ENCODE data around the gene PDCD4.
A peak's percentile ranks its signal among the peaks of the same experiment; 100 is the strongest.
"Not testable (repeated sequence)": the region's sequence is repeated elsewhere in the genome, so short reads cannot be mapped to it uniquely, and the experiment has no call there.

The PDCD4 gene

GRCh38 chr10:110865186-110865808, 6.4 kb upstream of the PDCD4 start:
- Histone ChIP-seq H3K27me3 (ENCODE audit: control insufficient read depth, insufficient read depth, low read length) (no peaks in the 10 kb centered on the region), H3K9me3 (ENCODE audit: control insufficient read depth, insufficient read depth, low read length) (no peaks in the 10 kb centered on the region), H3K36me3 (ENCODE audit: control insufficient read depth, insufficient read depth, low read length) (no peaks in the 10 kb centered on the region), H3K4me3 (ENCODE audit: low read depth, low read length) (no peak overlapping the region), H3K4me1 (ENCODE audit: control insufficient read depth, insufficient read depth, low read length) (peaks cover 2% of the 10 kb centered on the region), H3K9ac (ENCODE audit: low read depth, low read length) (no peak overlapping the region)

GRCh38 chr10:110865809-110866482, 5.8 kb upstream of the PDCD4 start:
- Histone ChIP-seq H3K9me3 (ENCODE audit: control insufficient read depth, insufficient read depth, low read length) (no peaks in the 10 kb centered on the region), H3K27me3 (ENCODE audit: control insufficient read depth, insufficient read depth, low read length) (no peaks in the 10 kb centered on the region), H3K9ac (ENCODE audit: low read depth, low read length) (no peak overlapping the region), H3K36me3 (ENCODE audit: control insufficient read depth, insufficient read depth, low read length) (no peaks in the 10 kb centered on the region), H3K4me1 (ENCODE audit: control insufficient read depth, insufficient read depth, low read length) (peaks cover 5% of the 10 kb centered on the region), H3K4me3 (ENCODE audit: low read depth, low read length) (no peak overlapping the region)

GRCh38 chr10:110867011-110867806, 4.5 kb upstream of the PDCD4 start:
- H3K4me1 ChIP-seq (ENCODE audit: control insufficient read depth, insufficient read depth, low read length); H3K9me3 ChIP-seq (ENCODE audit: control insufficient read depth, insufficient read depth, low read length); H3K4me3 ChIP-seq (ENCODE audit: low read depth, low read length); H3K36me3 ChIP-seq (ENCODE audit: control insufficient read depth, insufficient read depth, low read length); H3K27me3 ChIP-seq (ENCODE audit: control insufficient read depth, insufficient read depth, low read length); H3K9ac ChIP-seq (ENCODE audit: low read depth, low read length): not testable (repeated sequence)

- Histone ChIP-seq H3K4me3 (ENCODE audit: low read depth, low read length) (no peak overlapping the region), H3K9me3 (ENCODE audit: control insufficient read depth, insufficient read depth, low read length) (no peaks in the 10 kb centered on the region), H3K4me1 (ENCODE audit: control insufficient read depth, insufficient read depth, low read length) (peaks cover 10% of the 10 kb centered on the region), H3K9ac (ENCODE audit: low read depth, low read length) (no peak overlapping the region), H3K27me3 (ENCODE audit: control insufficient read depth, insufficient read depth, low read length) (no peaks in the 10 kb centered on the region), H3K36me3 (ENCODE audit: control insufficient read depth, insufficient read depth, low read length) (no peaks in the 10 kb centered on the region)
Measured at GRCh38 chr10:110867807-110868465, 3.8 kb upstream of the PDCD4 start.

GRCh38 chr10:110868981-110869380, 2.7 kb upstream of the PDCD4 start:
- H3K27me3 ChIP-seq (ENCODE audit: control insufficient read depth, insufficient read depth, low read length), result no peaks in the 10 kb centered on the region
- no peak overlapping the region for H3K4me3 ChIP-seq (ENCODE audit: low read depth, low read length)
- no peaks in the 10 kb centered on the region for H3K36me3 ChIP-seq (ENCODE audit: control insufficient read depth, insufficient read depth, low read length)
- peaks cover 10% of the 10 kb centered on the region for H3K4me1 ChIP-seq (ENCODE audit: control insufficient read depth, insufficient read depth, low read length)
- H3K9me3 ChIP-seq (ENCODE audit: control insufficient read depth, insufficient read depth, low read length), result no peaks in the 10 kb centered on the region
- H3K9ac ChIP-seq (ENCODE audit: low read depth, low read length), result no peak overlapping the region

- Histone ChIP-seq H3K27me3 (ENCODE audit: control insufficient read depth, insufficient read depth, low read length) (no peaks in the 10 kb centered on the region), H3K4me1 (ENCODE audit: control insufficient read depth, insufficient read depth, low read length) (peaks cover 10% of the 10 kb centered on the region), H3K4me3 (ENCODE audit: low read depth, low read length) (peak overlapping the region; percentile 73), H3K9ac (ENCODE audit: low read depth, low read length) (peak overlapping the region; percentile 68), H3K9me3 (ENCODE audit: control insufficient read depth, insufficient read depth, low read length) (no peaks in the 10 kb centered on the region), H3K36me3 (ENCODE audit: control insufficient read depth, insufficient read depth, low read length) (no peaks in the 10 kb centered on the region)
Measured at GRCh38 chr10:110870823-110871297, 868 bp upstream of the PDCD4 start.

GRCh38 chr10:110872145-110872983, 636 bp downstream of the PDCD4 start:
- Histone ChIP-seq H3K4me3 (ENCODE audit: low read depth, low read length) (peak overlapping the region; percentile 73), H3K9ac (ENCODE audit: low read depth, low read length) (peak overlapping the region; percentile 56), H3K4me1 (ENCODE audit: control insufficient read depth, insufficient read depth, low read length) (peaks cover 10% of the 10 kb centered on the region), H3K36me3 (ENCODE audit: control insufficient read depth, insufficient read depth, low read length) (no peaks in the 10 kb centered on the region), H3K27me3 (ENCODE audit: control insufficient read depth, insufficient read depth, low read length) (no peaks in the 10 kb centered on the region), H3K9me3 (ENCODE audit: control insufficient read depth, insufficient read depth, low read length) (no peaks in the 10 kb centered on the region)

GRCh38 chr10:110872984-110873923, 1.5 kb downstream of the PDCD4 start:
- Histone ChIP-seq H3K9ac (ENCODE audit: low read depth, low read length) (peak overlapping the region; percentile 56), H3K27me3 (ENCODE audit: control insufficient read depth, insufficient read depth, low read length) (no peaks in the 10 kb centered on the region), H3K9me3 (ENCODE audit: control insufficient read depth, insufficient read depth, low read length) (no peaks in the 10 kb centered on the region), H3K4me1 (ENCODE audit: control insufficient read depth, insufficient read depth, low read length) (peaks cover 8% of the 10 kb centered on the region), H3K4me3 (ENCODE audit: low read depth, low read length) (peak overlapping the region; percentile 73), H3K36me3 (ENCODE audit: control insufficient read depth, insufficient read depth, low read length) (no peaks in the 10 kb centered on the region)

GRCh38 chr10:110873951-110874350, 2.2 kb downstream of the PDCD4 start:
- Histone ChIP-seq H3K9ac (ENCODE audit: low read depth, low read length) (no peak overlapping the region), H3K4me1 (ENCODE audit: control insufficient read depth, insufficient read depth, low read length) (peaks cover 8% of the 10 kb centered on the region), H3K36me3 (ENCODE audit: control insufficient read depth, insufficient read depth, low read length) (no peaks in the 10 kb centered on the region), H3K27me3 (ENCODE audit: control insufficient read depth, insufficient read depth, low read length) (no peaks in the 10 kb centered on the region), H3K4me3 (ENCODE audit: low read depth, low read length) (no peak overlapping the region), H3K9me3 (ENCODE audit: control insufficient read depth, insufficient read depth, low read length) (no peaks in the 10 kb centered on the region)

GRCh38 chr10:110876000-110876399, 4.3 kb downstream of the PDCD4 start:
- H3K9ac ChIP-seq (ENCODE audit: low read depth, low read length), result no peak overlapping the region
- H3K27me3 ChIP-seq (ENCODE audit: control insufficient read depth, insufficient read depth, low read length), result no peaks in the 10 kb centered on the region
- no peaks in the 10 kb centered on the region for H3K36me3 ChIP-seq (ENCODE audit: control insufficient read depth, insufficient read depth, low read length)
- H3K4me1 ChIP-seq (ENCODE audit: control insufficient read depth, insufficient read depth, low read length), result peaks cover 4% of the 10 kb centered on the region
- H3K4me3 ChIP-seq (ENCODE audit: low read depth, low read length), result no peak overlapping the region
- no peaks in the 10 kb centered on the region for H3K9me3 ChIP-seq (ENCODE audit: control insufficient read depth, insufficient read depth, low read length)

Data from iPS-15b (cell line).